Left ventricle myocardium superior (tissue), 1 donor: ENCODE measurements around the gene DIRAS3. TPM values are rescaled to one million over a fixed set of nuclear protein-coding genes. Genes with fewer than 3 reads are reported as not detected.
"Not testable (repeated sequence)": the region's sequence is repeated elsewhere in the genome, so short reads cannot be mapped to it uniquely, and the experiment has no call there.

Source experiments
- ATAC-seq: fragments of 200-7000 bp; cut with Tn5 transposase; one replicate; pipeline ENCODE4 v1.9.1; 2020; ENCODE audit warnings: mild to moderate bottlenecking, moderate library complexity
- DNase-seq: peaks from one replicate; pipeline ENCODE4 v3.0.0-alpha.2; 2020
- intact Hi-C: fragments of 100-400 bp; cut with micrococcal nuclease; formaldehyde crosslinking; loops from one replicate; pipeline ENCODE4 v1.11.0; 2022
- total RNA-seq: library from RNA; stranded (reverse); fragmentation: NEBNext Ultra II Directional; extraction: Animal tissue kit (Norgen Biotek cat#: 25700); gene quantifications from one replicate; pipeline ENCODE4 v1.2.1, GENCODE V29; 2021
- donor health status: DM: no; HTN: yes; CAD: no; lungs with severe emphysema.

Gene DIRAS3
- total RNA-seq, 1 donor from 2014 or later: 9.7 TPM

DNA sequence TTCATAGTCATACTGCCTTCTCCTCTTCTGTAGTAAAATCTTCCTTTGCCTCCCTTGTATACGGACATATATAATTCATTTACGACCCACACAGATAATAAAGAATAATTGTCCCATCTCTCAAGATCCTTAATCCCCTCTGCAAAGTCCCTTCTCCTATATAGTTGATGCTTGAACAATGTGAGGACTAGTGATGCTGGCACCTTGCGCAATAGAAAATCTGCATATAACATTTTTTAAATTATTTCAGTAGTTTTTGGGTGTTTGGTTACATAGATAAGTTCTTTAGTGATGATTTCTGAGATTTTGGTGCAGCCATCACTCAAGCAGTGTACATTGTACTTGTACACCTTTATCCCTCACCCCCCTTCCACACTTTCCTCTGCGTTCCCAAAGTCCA is 21.0 kb downstream of the DIRAS3 start:
- intact Hi-C loops: no loop called here
- ATAC-seq: no peak

GRCh38 chr1:68028566-68028965 is 21.9 kb downstream of the DIRAS3 start:
- intact Hi-C loops: no loop called here
- DNase-seq (no peak), ATAC-seq (no peak)

More for the DNA sequence above, 21.0 kb downstream of the DIRAS3 start:
- DNase-seq: no peak

DNA sequence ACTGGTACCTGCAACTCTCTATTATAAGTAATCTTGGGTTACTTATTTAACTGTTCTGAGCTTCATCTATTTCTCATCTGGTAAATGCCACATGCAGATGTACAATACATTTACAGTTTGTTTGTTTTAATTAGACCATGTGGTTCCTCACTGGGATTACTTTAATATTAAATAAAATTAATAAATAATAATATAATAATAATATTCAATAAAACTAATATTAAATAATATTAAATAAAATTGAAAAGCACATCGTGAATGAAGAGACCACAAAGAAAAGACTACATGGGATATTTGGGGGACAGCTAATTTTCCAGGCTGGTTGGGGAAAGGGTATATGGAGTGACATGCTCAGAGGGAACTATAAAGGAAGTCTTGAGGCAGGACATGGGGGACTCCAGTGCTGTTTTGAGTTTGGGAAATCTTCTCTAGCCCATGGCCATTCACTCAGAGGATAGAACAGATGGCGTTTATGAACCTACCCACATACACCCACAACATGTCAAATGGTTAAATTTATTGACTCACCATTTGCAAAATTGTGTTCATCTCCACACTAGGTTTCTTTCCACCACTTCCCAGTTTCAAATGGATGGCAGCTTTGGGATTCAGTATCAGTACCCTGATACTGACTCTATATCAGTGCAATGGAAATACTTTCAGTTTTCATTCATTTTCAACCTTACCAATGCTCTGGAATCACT is 25.6 kb downstream of the DIRAS3 start:
- DNase-seq (no peak), ATAC-seq (no peak)
- intact Hi-C loops: no loop called here

DNA sequence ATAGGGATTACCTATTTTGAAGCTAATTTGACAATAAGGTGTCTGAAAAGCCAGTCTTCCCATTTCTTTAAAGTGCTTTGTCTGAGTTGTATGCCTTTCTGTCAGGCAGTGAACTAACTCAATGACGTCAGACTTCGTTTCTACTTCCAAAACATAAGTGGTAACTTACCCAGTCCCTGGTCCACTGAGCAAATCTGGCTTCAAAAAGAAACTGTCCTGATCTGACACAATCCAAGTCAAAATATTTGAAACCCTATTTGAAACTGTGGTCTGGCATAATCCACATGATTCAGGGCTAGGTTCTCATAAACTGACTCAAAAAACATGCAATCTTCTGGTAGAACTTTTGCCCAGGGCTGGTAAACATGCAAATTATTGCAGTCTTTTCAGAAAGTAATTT is 34.0 kb downstream of the DIRAS3 start:
- intact Hi-C loops: loop anchor here (5.0 to 10.0 kb wide), 2 partner anchors 162 to 1904 kb away; no protein-coding TSS in a partner anchor
- ATAC-seq: no peak
- no peak for DNase-seq

DNA sequence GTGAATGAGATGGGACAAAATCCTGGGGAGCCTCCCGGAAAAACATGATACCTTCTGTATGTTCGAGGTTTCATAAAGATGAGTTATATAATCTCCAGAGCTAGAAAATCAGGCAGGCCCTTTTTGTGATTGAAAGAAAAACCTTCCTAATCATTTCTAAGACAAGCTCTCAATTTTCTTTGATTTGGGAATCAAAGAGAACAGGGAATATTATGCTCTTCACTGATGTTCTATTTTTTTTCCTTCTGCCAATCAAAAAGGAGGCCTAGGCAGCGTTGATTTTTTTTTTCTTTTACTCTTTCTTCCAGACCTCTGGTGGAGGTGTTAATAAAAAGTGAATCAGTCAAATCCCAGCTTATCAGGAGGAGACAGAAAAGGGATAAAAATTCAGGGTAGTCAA is 34.5 kb downstream of the DIRAS3 start:
- ATAC-seq: no peak

GRCh38 chr1:68015369-68015768 is 35.1 kb downstream of the DIRAS3 start:
- intact Hi-C loops: loop anchor here (5.0 to 10.0 kb wide), 2 partner anchors 161 to 1903 kb away; no protein-coding TSS in a partner anchor
- DNase-seq: no peak
- ATAC-seq: peak; percentile 93

More for the DNA sequence above, 34.5 kb downstream of the DIRAS3 start:
- no peak for DNase-seq
- intact Hi-C loops: loop anchor here (5.0 to 10.0 kb wide), 2 partner anchors 161 to 1904 kb away; no protein-coding TSS in a partner anchor

DNA sequence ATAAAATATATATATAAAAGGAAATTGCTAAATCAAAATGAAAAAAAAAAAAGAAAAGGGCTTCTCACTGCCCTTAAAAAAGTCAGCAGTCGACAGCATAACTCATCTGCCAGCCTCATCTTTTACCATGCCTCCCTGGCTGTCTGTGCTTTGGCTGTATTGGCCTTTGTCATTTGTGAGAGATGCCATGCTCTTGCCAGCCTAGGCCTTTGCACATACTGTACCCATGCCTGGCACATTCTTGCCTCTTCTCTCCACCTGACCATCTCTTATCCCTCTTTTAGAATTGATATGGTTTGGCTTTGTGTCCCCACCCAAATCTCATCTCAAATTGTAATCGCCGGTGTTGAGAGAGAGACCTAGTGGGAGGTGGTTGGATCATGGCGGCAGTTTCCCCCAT is 37.1 kb downstream of the DIRAS3 start:
- intact Hi-C loops: loop anchor here (10.0 kb wide), 1 partner anchor 159 kb away; no protein-coding TSS in a partner anchor
- no peak for DNase-seq
- ATAC-seq: peak; percentile 79

GRCh38 chr1:68011657-68012375 is 38.6 kb downstream of the DIRAS3 start:
- DNase-seq: no peak
- ATAC-seq: no peak
- intact Hi-C loops: loop anchor here (10.0 kb wide), 1 partner anchor 157 kb away; no protein-coding TSS in a partner anchor

DNA sequence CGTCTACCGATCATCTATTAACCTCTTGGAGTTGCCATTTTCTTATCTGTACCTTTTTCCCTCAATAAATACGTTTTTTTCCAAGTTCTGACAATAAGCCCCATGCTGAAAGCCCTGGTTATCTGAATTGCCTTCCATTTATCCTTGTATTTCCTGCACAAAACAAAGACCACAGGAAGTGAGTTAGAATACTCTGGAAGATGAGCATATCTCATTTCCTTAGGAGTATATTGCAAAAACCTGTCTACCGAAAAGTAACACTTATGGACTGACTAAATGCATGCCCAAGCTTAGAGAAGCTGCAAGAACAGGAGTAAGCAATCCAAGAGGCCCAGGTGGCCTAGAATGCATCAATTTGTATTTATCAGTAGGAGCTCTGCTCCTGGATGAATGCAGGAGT is 39.9 kb downstream of the DIRAS3 start:
- intact Hi-C loops: loop anchor here (10.0 kb wide), 1 partner anchor 156 kb away; no protein-coding TSS in a partner anchor
- DNase-seq (no peak), ATAC-seq (no peak)

DNA sequence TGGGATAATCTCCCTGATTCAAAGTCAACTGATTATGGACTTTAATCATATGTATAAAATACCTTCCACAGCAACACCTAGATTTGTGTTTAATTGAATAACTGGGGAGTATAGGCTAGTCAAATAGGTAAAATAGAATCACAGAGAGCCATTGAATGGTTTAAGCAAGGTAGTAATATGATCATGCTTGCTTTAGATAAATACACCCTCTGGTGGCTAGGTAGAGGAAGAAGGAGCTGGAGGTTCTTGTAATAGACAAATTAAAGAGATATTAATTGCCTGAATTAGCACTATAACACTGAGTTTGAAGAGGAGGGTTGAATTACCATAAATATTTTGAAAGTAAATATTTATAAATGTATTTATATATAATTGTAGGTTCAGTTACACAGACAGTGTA is 40.3 kb downstream of the DIRAS3 start:
- intact Hi-C loops: loop anchor here (10.0 kb wide), 1 partner anchor 155 kb away; no protein-coding TSS in a partner anchor
- ATAC-seq: peak; percentile 72
- no peak for DNase-seq

DNA sequence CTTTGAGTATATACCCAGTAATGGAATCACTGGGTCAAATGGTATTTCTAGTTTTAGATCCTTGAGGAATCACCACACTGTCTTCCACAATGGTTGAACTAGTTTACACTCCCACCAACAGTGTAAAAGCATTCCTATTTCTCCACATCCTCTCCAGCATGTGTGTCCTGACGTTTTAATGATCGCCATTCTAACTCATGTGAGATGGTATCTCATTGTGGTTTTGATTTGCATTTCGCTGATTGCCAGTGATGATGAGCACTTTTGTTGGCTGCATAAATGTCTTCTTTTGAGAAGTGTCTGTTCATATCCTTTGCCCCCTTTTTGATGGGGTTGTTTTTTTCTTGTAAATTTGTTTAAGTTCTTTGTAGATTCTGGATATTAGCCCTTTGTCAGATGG is 46.8 kb downstream of the DIRAS3 start:
- intact Hi-C loops, DNase-seq, ATAC-seq: not testable (repeated sequence)

GRCh38 chr1:68000191-68000590 is 50.2 kb downstream of the DIRAS3 start:
- ATAC-seq: no peak
- intact Hi-C loops: no loop called here
- no peak for DNase-seq

- ATAC-seq (no peak), DNase-seq (no peak)
- intact Hi-C loops: no loop called here
Observed at GRCh38 chr1:67997746-67998145, 52.7 kb downstream of the DIRAS3 start.

Other genes with a start within 250 kb of the DIRAS3 start
- gene GNG12, start 217.2 kb downstream of the DIRAS3 start, total RNA-seq: 34.1 TPM
- 75.0 TPM for gene WLS, start 181.9 kb upstream of the DIRAS3 start, total RNA-seq